SK-N-SH (cell line): ENCODE results near the gene XRCC6.

Source experiments
- CTCF ChIP-seq: fragments of 200-600 bp; sonication (generic); IDR thresholded peaks from 2 replicates; pipeline ENCODE4 v1.6.1; 2017; ENCODE audit warnings: antibody characterized with exemption, mild to moderate bottlenecking, moderate library complexity
- EP300 ChIP-seq, 2 experiments: IDR thresholded peaks; 2 replicates each; pipeline versions ENCODE4 v1.4.0 to v1.6.1; 2012; ENCODE audit warnings: borderline replicate concordance in 1 of 2, low read depth in 1 of 2, low read length in 1 of 2
- EZH2phosphoT487 ChIP-seq: fragments of 200-600 bp; sonication (generic); IDR thresholded peaks from 2 replicates; pipeline ENCODE4 v1.6.1; 2017; ENCODE audit warnings: low read depth, mixed run types, mild to moderate bottlenecking, antibody characterized with exemption, moderate library complexity, borderline replicate concordance
- MAX ChIP-seq: IDR thresholded peaks from 2 replicates; pipeline ENCODE4 v1.4.0; 2012; ENCODE audit warnings: low read depth
- MXI1 ChIP-seq: IDR thresholded peaks from 2 replicates; pipeline ENCODE4 v1.6.1; 2012; ENCODE audit warnings: mild to moderate bottlenecking, low read depth, low read length, improper control_type of control experiment
- POLR2AphosphoS5 ChIP-seq: IDR thresholded peaks from 2 replicates; pipeline ENCODE4 v1.6.1; 2012; ENCODE audit warnings: low read depth, low read length
- RAD21 ChIP-seq: IDR thresholded peaks from 2 replicates; pipeline ENCODE4 v1.6.1; 2012; ENCODE audit warnings: mild to moderate bottlenecking, low read length
- REST ChIP-seq: IDR thresholded peaks from 2 replicates; pipeline ENCODE4 v1.6.1; 2012; ENCODE audit warnings: mild to moderate bottlenecking, low read depth, low read length, moderate library complexity
- TCF12 ChIP-seq: IDR thresholded peaks from 2 replicates; pipeline ENCODE4 v1.4.0; 2012
- TF ChIP-seq, protein P1 (sequence below): fragments of 150-350 bp; IDR thresholded peaks from 2 replicates; pipeline ENCODE4 v1.6.1; 2017; ENCODE audit warnings: antibody characterized with exemption, low read length, low read depth, borderline replicate concordance
- TF ChIP-seq, protein P2 (sequence below): IDR thresholded peaks from 2 replicates; pipeline ENCODE4 v1.4.0; 2012; ENCODE audit warnings: low read depth, borderline replicate concordance

DNA sequence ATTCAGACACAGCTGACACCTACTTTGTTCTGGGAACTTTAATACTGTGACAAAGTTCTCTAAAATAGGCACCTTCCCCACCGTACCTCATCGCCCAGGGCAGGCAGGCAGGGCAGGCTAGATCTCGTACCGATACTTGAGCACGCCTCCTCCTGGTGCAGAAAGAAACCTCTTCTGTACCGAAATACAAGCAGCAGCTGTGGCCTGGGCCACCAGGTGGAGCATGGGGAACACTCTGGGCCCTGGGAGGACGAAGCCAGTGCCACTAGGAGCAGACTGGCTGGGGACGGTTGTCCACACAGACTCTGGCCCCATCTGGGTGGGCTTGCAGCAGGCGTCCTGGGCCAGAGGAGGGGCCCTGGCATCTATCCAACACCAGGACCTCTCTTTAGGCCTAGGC, 44.2 kb upstream of the XRCC6 start:
- TF ChIP-seq CTCF (peak; percentile 39), TCF12 (no peak), MXI1 (no peak), POLR2AphosphoS5 (no peak), MAX (no peak), EZH2phosphoT487 (no peak), EP300 (IDR thresholded peaks at IDR 0.05; ENCODE audit: borderline replicate concordance in 1 of 2, low read depth in 1 of 2, low read length in 1 of 2) (no peak), RAD21 (peak; percentile 50), REST (no peak)
- TF ChIP-seq, protein P1, sequence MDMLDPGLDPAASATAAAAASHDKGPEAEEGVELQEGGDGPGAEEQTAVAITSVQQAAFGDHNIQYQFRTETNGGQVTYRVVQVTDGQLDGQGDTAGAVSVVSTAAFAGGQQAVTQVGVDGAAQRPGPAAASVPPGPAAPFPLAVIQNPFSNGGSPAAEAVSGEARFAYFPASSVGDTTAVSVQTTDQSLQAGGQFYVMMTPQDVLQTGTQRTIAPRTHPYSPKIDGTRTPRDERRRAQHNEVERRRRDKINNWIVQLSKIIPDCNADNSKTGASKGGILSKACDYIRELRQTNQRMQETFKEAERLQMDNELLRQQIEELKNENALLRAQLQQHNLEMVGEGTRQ: no peak
- TF ChIP-seq, protein P2, sequence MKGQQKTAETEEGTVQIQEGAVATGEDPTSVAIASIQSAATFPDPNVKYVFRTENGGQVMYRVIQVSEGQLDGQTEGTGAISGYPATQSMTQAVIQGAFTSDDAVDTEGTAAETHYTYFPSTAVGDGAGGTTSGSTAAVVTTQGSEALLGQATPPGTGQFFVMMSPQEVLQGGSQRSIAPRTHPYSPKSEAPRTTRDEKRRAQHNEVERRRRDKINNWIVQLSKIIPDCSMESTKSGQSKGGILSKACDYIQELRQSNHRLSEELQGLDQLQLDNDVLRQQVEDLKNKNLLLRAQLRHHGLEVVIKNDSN: no peak
